Measurements from ENCODE around the gene WDR27.

The WDR27 gene

DNA sequence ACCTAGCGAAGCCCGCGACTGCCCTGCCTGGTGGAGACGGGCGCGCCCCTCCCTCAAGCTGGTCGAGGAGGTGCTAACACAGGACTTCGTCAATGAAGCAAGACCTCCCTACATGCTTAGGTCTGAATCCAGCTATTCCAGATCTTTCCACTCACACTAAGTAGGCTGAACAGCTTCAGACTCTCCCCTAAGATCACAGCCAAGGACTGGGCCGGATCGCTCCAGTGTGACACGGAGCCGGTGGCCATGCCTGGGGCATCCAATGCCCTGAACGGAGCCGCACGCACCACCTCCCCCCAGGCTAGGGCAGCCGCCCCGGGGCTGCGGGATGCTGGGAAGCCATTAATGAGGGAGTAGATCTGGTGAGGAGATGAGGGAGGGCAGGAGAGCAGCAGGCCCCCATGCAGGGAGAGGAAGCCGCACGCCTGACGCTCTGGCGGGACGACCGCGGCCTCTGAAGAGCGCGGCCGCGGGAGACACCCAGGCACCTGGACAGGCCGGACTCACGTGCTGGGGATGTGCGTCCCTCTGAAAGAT lies 200.0 kb downstream of the WDR27 start:
- TF ChIP-seq TEAD4 (IDR thresholded peaks at IDR 0.05) (no peak), EGR1 (IDR thresholded peaks at IDR 0.05) (no peak), NFIC (IDR thresholded peaks at IDR 0.05) (no peak), TCF12 (IDR thresholded peaks at IDR 0.05; ENCODE audit: low read depth) (no peak), TAF1 (IDR thresholded peaks at IDR 0.05; ENCODE audit: low read depth) (no peak), CEBPB (IDR thresholded peaks at IDR 0.05) (no peak)
- TF ChIP-seq, protein P1, sequence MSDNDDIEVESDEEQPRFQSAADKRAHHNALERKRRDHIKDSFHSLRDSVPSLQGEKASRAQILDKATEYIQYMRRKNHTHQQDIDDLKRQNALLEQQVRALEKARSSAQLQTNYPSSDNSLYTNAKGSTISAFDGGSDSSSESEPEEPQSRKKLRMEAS (IDR thresholded peaks at IDR 0.05), result no peak

DNA sequence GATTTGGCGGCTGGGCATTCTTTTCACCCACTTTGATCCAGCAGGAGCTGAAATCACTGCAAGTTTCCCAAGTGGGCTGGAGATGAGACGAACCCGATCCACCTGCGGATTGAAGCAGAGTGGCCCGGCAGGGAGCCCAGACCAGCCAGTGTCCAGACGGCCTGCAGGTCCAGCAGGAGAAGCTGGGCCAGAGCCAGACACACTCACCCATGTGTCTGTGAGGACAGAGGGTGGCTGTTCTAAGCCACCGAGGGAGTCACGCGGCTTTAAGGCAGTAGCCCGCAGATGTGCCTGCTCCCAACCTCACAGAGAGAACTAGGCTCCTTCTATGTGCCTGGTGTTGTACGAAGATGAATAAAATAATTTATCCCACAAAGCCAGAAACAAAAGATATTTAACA lies 200.7 kb downstream of the WDR27 start:
- TF ChIP-seq FOXM1 (IDR thresholded peaks at IDR 0.05; ENCODE audit: borderline replicate concordance, low read depth) (no peak), TCF12 (IDR thresholded peaks at IDR 0.05; ENCODE audit: low read depth) (no peak), TEAD4 (IDR thresholded peaks at IDR 0.05) (no peak), YY1 (IDR thresholded peaks at IDR 0.05; ENCODE audit: low read depth) (no peak), EGR1 (IDR thresholded peaks at IDR 0.05) (no peak), EP300 (IDR thresholded peaks at IDR 0.05; ENCODE audit: borderline replicate concordance) (no peak), NFIC (IDR thresholded peaks at IDR 0.05) (no peak), CEBPB (IDR thresholded peaks at IDR 0.05) (no peak), ZBTB7A (IDR thresholded peaks at IDR 0.05; ENCODE audit: low read depth) (no peak), TAF1 (IDR thresholded peaks at IDR 0.05; ENCODE audit: low read depth) (no peak), CREB1 (IDR thresholded peaks at IDR 0.05; ENCODE audit: low read depth) (no peak), RAD21 (IDR thresholded peaks at IDR 0.05; ENCODE audit: low read depth) (no peak)
- TF ChIP-seq, protein P2, sequence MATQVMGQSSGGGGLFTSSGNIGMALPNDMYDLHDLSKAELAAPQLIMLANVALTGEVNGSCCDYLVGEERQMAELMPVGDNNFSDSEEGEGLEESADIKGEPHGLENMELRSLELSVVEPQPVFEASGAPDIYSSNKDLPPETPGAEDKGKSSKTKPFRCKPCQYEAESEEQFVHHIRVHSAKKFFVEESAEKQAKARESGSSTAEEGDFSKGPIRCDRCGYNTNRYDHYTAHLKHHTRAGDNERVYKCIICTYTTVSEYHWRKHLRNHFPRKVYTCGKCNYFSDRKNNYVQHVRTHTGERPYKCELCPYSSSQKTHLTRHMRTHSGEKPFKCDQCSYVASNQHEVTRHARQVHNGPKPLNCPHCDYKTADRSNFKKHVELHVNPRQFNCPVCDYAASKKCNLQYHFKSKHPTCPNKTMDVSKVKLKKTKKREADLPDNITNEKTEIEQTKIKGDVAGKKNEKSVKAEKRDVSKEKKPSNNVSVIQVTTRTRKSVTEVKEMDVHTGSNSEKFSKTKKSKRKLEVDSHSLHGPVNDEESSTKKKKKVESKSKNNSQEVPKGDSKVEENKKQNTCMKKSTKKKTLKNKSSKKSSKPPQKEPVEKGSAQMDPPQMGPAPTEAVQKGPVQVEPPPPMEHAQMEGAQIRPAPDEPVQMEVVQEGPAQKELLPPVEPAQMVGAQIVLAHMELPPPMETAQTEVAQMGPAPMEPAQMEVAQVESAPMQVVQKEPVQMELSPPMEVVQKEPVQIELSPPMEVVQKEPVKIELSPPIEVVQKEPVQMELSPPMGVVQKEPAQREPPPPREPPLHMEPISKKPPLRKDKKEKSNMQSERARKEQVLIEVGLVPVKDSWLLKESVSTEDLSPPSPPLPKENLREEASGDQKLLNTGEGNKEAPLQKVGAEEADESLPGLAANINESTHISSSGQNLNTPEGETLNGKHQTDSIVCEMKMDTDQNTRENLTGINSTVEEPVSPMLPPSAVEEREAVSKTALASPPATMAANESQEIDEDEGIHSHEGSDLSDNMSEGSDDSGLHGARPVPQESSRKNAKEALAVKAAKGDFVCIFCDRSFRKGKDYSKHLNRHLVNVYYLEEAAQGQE (IDR thresholded peaks at IDR 0.05; ENCODE audit: low read depth), result no peak
- TF ChIP-seq, protein P3, sequence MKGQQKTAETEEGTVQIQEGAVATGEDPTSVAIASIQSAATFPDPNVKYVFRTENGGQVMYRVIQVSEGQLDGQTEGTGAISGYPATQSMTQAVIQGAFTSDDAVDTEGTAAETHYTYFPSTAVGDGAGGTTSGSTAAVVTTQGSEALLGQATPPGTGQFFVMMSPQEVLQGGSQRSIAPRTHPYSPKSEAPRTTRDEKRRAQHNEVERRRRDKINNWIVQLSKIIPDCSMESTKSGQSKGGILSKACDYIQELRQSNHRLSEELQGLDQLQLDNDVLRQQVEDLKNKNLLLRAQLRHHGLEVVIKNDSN (IDR thresholded peaks at IDR 0.05), result no peak
- TF ChIP-seq, protein P1 (IDR thresholded peaks at IDR 0.05), result no peak

DNA sequence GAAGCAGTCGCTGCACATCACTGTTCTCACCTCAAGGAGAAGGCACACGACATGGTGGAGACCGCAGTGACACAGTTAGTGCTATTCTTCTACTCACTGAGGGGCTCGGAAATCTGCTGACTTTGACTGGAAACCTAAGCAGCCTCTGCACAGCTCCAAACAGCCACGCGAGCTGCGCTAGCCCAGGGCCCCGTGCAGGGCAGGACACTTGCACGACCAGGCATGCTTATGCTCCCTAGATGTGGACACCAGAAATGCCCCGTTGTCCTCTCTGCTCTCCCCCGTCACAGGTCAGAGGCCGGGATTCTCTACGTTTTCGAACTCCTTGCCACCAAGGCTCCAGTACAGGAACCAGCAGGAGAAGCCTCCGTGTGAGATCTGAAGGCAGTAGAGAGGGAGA lies 201.1 kb downstream of the WDR27 start:
- TF ChIP-seq, protein P3 (IDR thresholded peaks at IDR 0.05), result no peak
- TF ChIP-seq NFIC (IDR thresholded peaks at IDR 0.05) (no peak), EP300 (IDR thresholded peaks at IDR 0.05; ENCODE audit: borderline replicate concordance) (no peak), TCF12 (IDR thresholded peaks at IDR 0.05; ENCODE audit: low read depth) (no peak), YY1 (IDR thresholded peaks at IDR 0.05; ENCODE audit: low read depth) (no peak), FOXM1 (IDR thresholded peaks at IDR 0.05; ENCODE audit: borderline replicate concordance, low read depth) (no peak), CREB1 (IDR thresholded peaks at IDR 0.05; ENCODE audit: low read depth) (no peak), RAD21 (IDR thresholded peaks at IDR 0.05; ENCODE audit: low read depth) (no peak), ZBTB7A (IDR thresholded peaks at IDR 0.05; ENCODE audit: low read depth) (no peak), EGR1 (IDR thresholded peaks at IDR 0.05) (no peak), CEBPB (IDR thresholded peaks at IDR 0.05) (no peak), TEAD4 (IDR thresholded peaks at IDR 0.05) (no peak), TAF1 (IDR thresholded peaks at IDR 0.05; ENCODE audit: low read depth) (no peak)
- TF ChIP-seq, protein P1 (IDR thresholded peaks at IDR 0.05), result no peak
- TF ChIP-seq, protein P2 (IDR thresholded peaks at IDR 0.05; ENCODE audit: low read depth), result no peak

DNA sequence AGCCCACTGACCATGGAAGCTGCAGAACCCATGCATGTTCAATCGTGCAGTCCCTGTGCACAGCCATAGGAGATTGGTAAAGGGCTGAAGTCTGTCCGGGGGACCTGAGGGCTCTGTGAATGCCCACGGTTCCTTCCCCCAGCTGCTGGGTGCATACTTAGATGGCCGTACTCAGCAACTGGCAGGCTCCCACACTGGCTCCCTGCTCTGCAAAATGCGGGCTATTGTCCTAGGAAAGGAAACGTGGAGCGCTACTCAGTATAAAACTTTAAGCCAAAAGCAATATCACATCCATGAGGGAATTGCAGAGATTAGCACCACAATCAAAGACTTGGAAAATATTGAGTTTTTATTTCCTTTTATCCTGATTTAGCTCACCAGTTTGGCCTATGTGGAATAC lies 202.0 kb downstream of the WDR27 start:
- TF ChIP-seq EGR1 (IDR thresholded peaks at IDR 0.05) (no peak), TEAD4 (IDR thresholded peaks at IDR 0.05) (no peak), CEBPB (IDR thresholded peaks at IDR 0.05) (no peak), FOXM1 (IDR thresholded peaks at IDR 0.05; ENCODE audit: borderline replicate concordance, low read depth) (no peak), NFIC (IDR thresholded peaks at IDR 0.05) (no peak), TCF12 (IDR thresholded peaks at IDR 0.05; ENCODE audit: low read depth) (no peak), YY1 (IDR thresholded peaks at IDR 0.05; ENCODE audit: low read depth) (no peak), RAD21 (IDR thresholded peaks at IDR 0.05; ENCODE audit: low read depth) (no peak), ZBTB7A (IDR thresholded peaks at IDR 0.05; ENCODE audit: low read depth) (no peak)
- TF ChIP-seq, protein P1 (IDR thresholded peaks at IDR 0.05), result no peak
- TF ChIP-seq, protein P3 (IDR thresholded peaks at IDR 0.05), result no peak
- TF ChIP-seq, protein P2 (IDR thresholded peaks at IDR 0.05; ENCODE audit: low read depth), result no peak
